Measurements from ENCODE around the gene SMTN. TPM values are rescaled to one million over a fixed set of nuclear protein-coding genes. Genes with fewer than 3 reads are reported as not detected.
"Not testable (repeated sequence)": the region's sequence is repeated elsewhere in the genome, so short reads cannot be mapped to it uniquely, and the experiment has no call there.

Gene SMTN
- total and polyA plus RNA-seq, 4 experiments from 2014 or later = 0.34 to 1.7 (median 1.2) TPM

GRCh38 chr22:31075961-31076360 is 5.2 kb upstream of the SMTN start:
- Histone ChIP-seq H3K27ac (ENCODE audit: low read depth, low read length) (no peak overlapping the region), H3K9me3 (ENCODE audit: control insufficient read depth in 1 of 2, low read length in 2 of 2) (no peaks in the 10 kb centered on the region), H3K27me3 (ENCODE audit: insufficient read depth, low read length) (no peaks in the 10 kb centered on the region), H3K4me3 (ENCODE audit: low read length in 2 of 2) (no peak overlapping the region), H3K4me1 (ENCODE audit: insufficient read depth, low read length) (peaks cover 6% of the 10 kb centered on the region), H3K36me3 (ENCODE audit: insufficient read depth, low read length) (no peaks in the 10 kb centered on the region)
- H3K36me3 Mint-ChIP-seq = no peaks in the 10 kb centered on the region
- H3K4me1 Mint-ChIP-seq = peaks cover 0 to 8% (median 4%) of the 10 kb centered on the region in 4 donors
- no peak overlapping the region for H3K4me3 Mint-ChIP-seq
- DNase-seq = no peak
- intact Hi-C loops (cut with micrococcal nuclease) = no loop called here
- CTCF ChIA-PET (ENCODE audit: partially characterized antibody) = no interaction called here
- no peak overlapping the region for H3K27ac Mint-ChIP-seq
- no peaks in the 10 kb centered on the region for H3K27me3 Mint-ChIP-seq
- POLR2A ChIA-PET (ENCODE audit: partially characterized antibody) = no interaction called here
- H3K9me3 Mint-ChIP-seq = no peaks in the 10 kb centered on the region

- POLR2A ChIA-PET (ENCODE audit: partially characterized antibody) = no interaction called here
- intact Hi-C loops (cut with micrococcal nuclease) = no loop called here
- H3K27me3 Mint-ChIP-seq = no peaks in the 10 kb centered on the region
Observed at GRCh38 chr22:31077681-31078080, 3.4 kb upstream of the SMTN start.

GRCh38 chr22:31078389-31078788 is 2.7 kb upstream of the SMTN start:
- H3K27me3 ChIP-seq (ENCODE audit: insufficient read depth, low read length); H3K9me3 Mint-ChIP-seq; H3K27ac ChIP-seq (ENCODE audit: low read depth, low read length); H3K36me3 ChIP-seq (ENCODE audit: insufficient read depth, low read length); DNase-seq; H3K36me3 Mint-ChIP-seq; POLR2A ChIA-PET (ENCODE audit: partially characterized antibody); CTCF ChIA-PET (ENCODE audit: partially characterized antibody); H3K9me3 ChIP-seq (ENCODE audit: control insufficient read depth in 1 of 2, low read length in 2 of 2); H3K4me3 Mint-ChIP-seq; intact Hi-C loops (cut with micrococcal nuclease); H3K4me3 ChIP-seq (ENCODE audit: low read length in 2 of 2); H3K27me3 Mint-ChIP-seq: not testable (repeated sequence)
- peaks cover 28% of the 10 kb centered on the region for H3K4me1 ChIP-seq (ENCODE audit: insufficient read depth, low read length)
- Mint-ChIP-seq H3K27ac (peak overlapping the region in 1 of 7 donors; percentile 50), H3K4me1 (peaks cover 12 to 29% (median 19%) of the 10 kb centered on the region in 4 donors)

More at GRCh38 chr22:31077681-31078080, 3.4 kb upstream of the SMTN start:
- Histone ChIP-seq H3K4me3 (ENCODE audit: low read length in 2 of 2) (no peak overlapping the region), H3K4me1 (ENCODE audit: insufficient read depth, low read length) (peaks cover 21% of the 10 kb centered on the region), H3K27me3 (ENCODE audit: insufficient read depth, low read length) (no peaks in the 10 kb centered on the region), H3K27ac (ENCODE audit: low read depth, low read length) (no peak overlapping the region), H3K36me3 (ENCODE audit: insufficient read depth, low read length) (no peaks in the 10 kb centered on the region), H3K9me3 (ENCODE audit: control insufficient read depth in 1 of 2, low read length in 2 of 2) (no peaks in the 10 kb centered on the region)
- H3K36me3 Mint-ChIP-seq = no peaks in the 10 kb centered on the region
- no peaks in the 10 kb centered on the region for H3K9me3 Mint-ChIP-seq
- H3K27ac Mint-ChIP-seq = peak overlapping the region in 1 of 7 donors; percentile 62
- peaks cover 11 to 25% (median 16%) of the 10 kb centered on the region in 4 donors for H3K4me1 Mint-ChIP-seq
- DNase-seq = no peak
- no peak overlapping the region for H3K4me3 Mint-ChIP-seq
- CTCF ChIA-PET (ENCODE audit: partially characterized antibody) = no interaction called here

GRCh38 chr22:31079095-31079642 is 1.9 kb upstream of the SMTN start:
- POLR2A ChIA-PET (ENCODE audit: partially characterized antibody) = interaction anchor here (2.3 kb wide), 1 partner anchor 199 kb away, joined by 5 read pairs; no protein-coding TSS in a partner anchor
- no peaks in the 10 kb centered on the region for H3K36me3 Mint-ChIP-seq
- H3K27me3 ChIP-seq (ENCODE audit: insufficient read depth, low read length) = no peaks in the 10 kb centered on the region
- no peaks in the 10 kb centered on the region for H3K27me3 Mint-ChIP-seq
- H3K4me3 Mint-ChIP-seq = peak overlapping the region in 2 of 8 donors; percentile 4 to 8
- no peaks in the 10 kb centered on the region for H3K9me3 ChIP-seq (ENCODE audit: control insufficient read depth in 1 of 2, low read length in 2 of 2)
- H3K36me3 ChIP-seq (ENCODE audit: insufficient read depth, low read length) = no peaks in the 10 kb centered on the region
- CTCF ChIA-PET (ENCODE audit: partially characterized antibody) = no interaction called here
- DNase-seq = no peak
- no peaks in the 10 kb centered on the region for H3K9me3 Mint-ChIP-seq
- H3K4me3 ChIP-seq (ENCODE audit: low read length in 2 of 2) = no peak overlapping the region
- H3K4me1 Mint-ChIP-seq = peaks cover 14 to 37% (median 25%) of the 10 kb centered on the region in 4 donors
- H3K4me1 ChIP-seq (ENCODE audit: insufficient read depth, low read length) = peaks cover 36% of the 10 kb centered on the region
- H3K27ac ChIP-seq (ENCODE audit: low read depth, low read length) = no peak overlapping the region
- intact Hi-C loops (cut with micrococcal nuclease) = no loop called here
- no peak overlapping the region for H3K27ac Mint-ChIP-seq

DNA sequence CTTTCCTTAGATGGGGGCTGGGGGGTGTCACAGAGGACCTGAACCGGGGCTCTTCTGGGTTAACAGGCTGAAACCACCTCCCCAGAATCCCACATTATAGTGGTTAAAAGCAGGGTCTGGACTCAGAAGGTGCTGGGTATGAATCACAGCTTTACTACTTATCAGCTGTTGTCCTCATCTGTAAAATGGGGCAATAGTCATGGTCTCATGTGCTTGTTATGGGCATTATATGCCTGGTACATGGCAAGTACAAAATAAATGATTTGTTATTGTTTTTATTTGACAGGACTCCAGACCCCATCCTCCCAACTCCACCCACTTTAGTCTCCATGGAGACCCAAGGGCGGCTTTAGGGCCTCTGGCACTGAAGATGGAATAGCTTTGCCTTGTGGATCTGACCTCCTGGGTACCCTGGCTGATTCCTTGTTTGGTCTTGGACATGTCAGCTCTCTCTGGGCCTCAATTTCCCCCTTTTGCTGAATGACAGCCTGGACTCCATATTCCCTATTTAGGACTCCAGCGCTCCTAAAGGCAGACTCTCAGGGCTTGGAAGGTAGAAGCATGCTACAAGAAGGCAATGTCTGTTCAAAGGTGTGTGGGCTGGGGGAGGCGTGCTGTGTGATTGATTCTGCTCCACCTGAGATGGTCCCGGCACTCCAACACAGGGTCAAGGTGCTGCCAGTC is 812 bp upstream of the SMTN start:
- peaks cover 18 to 40% (median 28%) of the 10 kb centered on the region in 4 donors for H3K4me1 Mint-ChIP-seq
- Histone ChIP-seq H3K27ac (ENCODE audit: low read depth, low read length) (peak overlapping the region; percentile 25), H3K27me3 (ENCODE audit: insufficient read depth, low read length) (no peaks in the 10 kb centered on the region), H3K36me3 (ENCODE audit: insufficient read depth, low read length) (no peaks in the 10 kb centered on the region), H3K9me3 (ENCODE audit: control insufficient read depth in 1 of 2, low read length in 2 of 2) (no peaks in the 10 kb centered on the region), H3K4me1 (ENCODE audit: insufficient read depth, low read length) (peaks cover 40% of the 10 kb centered on the region), H3K4me3 (ENCODE audit: low read length in 2 of 2) (peak overlapping the region; percentile 0 to 71)
- no peaks in the 10 kb centered on the region for H3K36me3 Mint-ChIP-seq
- ChIA-PET CTCF (ENCODE audit: partially characterized antibody) (no interaction called here), POLR2A (ENCODE audit: partially characterized antibody) (interaction anchor here (0.9 to 2.4 kb wide), 7 partner anchors 13 to 210 kb away, joined by 3 to 12 read pairs (median 3); partner anchors contain the start of genes MORC2, SELENOM and TUG1)
- H3K4me3 Mint-ChIP-seq = peak overlapping the region; percentile 85 to 92 (median 90)
- DNase-seq = no peak
- no peaks in the 10 kb centered on the region for H3K9me3 Mint-ChIP-seq
- intact Hi-C loops (cut with micrococcal nuclease) = no loop called here
- H3K27me3 Mint-ChIP-seq = no peaks in the 10 kb centered on the region
- peak overlapping the region; percentile 22 to 85 (median 73) for H3K27ac Mint-ChIP-seq

- H3K36me3 Mint-ChIP-seq = no peaks in the 10 kb centered on the region
- no peaks in the 10 kb centered on the region for H3K36me3 ChIP-seq (ENCODE audit: insufficient read depth, low read length)
- ChIA-PET CTCF (ENCODE audit: partially characterized antibody) (interaction anchor here (0.8 to 5.9 kb wide), 4 partner anchors 113 to 319 kb away, joined by 3 to 54 read pairs (median 22); partner anchors contain the start of gene TUG1), POLR2A (ENCODE audit: partially characterized antibody) (interaction anchor here (0.8 to 4.1 kb wide), 5 partner anchors 113 to 447 kb away, joined by 3 to 26 read pairs (median 7); partner anchors contain the start of genes MORC2, PATZ1 and TUG1)
- intact Hi-C loops (cut with micrococcal nuclease) = loop anchor here (1.0 kb wide), 1 partner anchor 113 kb away; the partner anchor contains the start of gene TUG1
- no peak overlapping the region for H3K27ac ChIP-seq (ENCODE audit: low read depth, low read length)
- no peaks in the 10 kb centered on the region for H3K27me3 Mint-ChIP-seq
- H3K9me3 ChIP-seq (ENCODE audit: control insufficient read depth in 1 of 2, low read length in 2 of 2) = no peaks in the 10 kb centered on the region
- peaks cover 43% of the 10 kb centered on the region for H3K4me1 ChIP-seq (ENCODE audit: insufficient read depth, low read length)
- no peaks in the 10 kb centered on the region for H3K27me3 ChIP-seq (ENCODE audit: insufficient read depth, low read length)
- H3K9me3 Mint-ChIP-seq = no peaks in the 10 kb centered on the region
- peaks cover 18 to 40% (median 28%) of the 10 kb centered on the region in 4 donors for H3K4me1 Mint-ChIP-seq
- H3K4me3 Mint-ChIP-seq = peak overlapping the region; percentile 45 to 92 (median 89)
- H3K27ac Mint-ChIP-seq = peak overlapping the region in 3 of 7 donors; percentile 42 to 87 (median 72)
- no peak for DNase-seq
- peak overlapping the region in 1 of 2 donors; percentile 71 for H3K4me3 ChIP-seq (ENCODE audit: low read length in 2 of 2)
Observed at GRCh38 chr22:31081963-31082605, 966 bp downstream of the SMTN start.
